KMS-11 (cell line): ENCODE results near the gene PDZD2.

ENCODE experiments used
- H2AFZ ChIP-seq: fragments of 200-600 bp; sonication (generic); 2 replicates; pipeline ENCODE4 v1.6.1; 2016; ENCODE audit warnings: antibody characterized with exemption, mixed run types, low read depth
- H3K27ac ChIP-seq: fragments of 200-600 bp; sonication (generic); 2 replicates; pipeline ENCODE4 v1.6.1; 2016; ENCODE audit warnings: mild to moderate bottlenecking, mixed run types
- H3K27me3 ChIP-seq: fragments of 200-600 bp; sonication (generic); 2 replicates; pipeline ENCODE4 v1.6.1; 2017; ENCODE audit warnings: mild to moderate bottlenecking, low read depth, mixed run types, moderate library complexity; ENCODE audit not compliant: insufficient read depth
- H3K36me3 ChIP-seq: fragments of 200-600 bp; sonication (generic); 2 replicates; pipeline ENCODE4 v1.6.1; 2017; ENCODE audit warnings: mild to moderate bottlenecking, mixed run types; ENCODE audit not compliant: insufficient read depth
- H3K4me1 ChIP-seq: fragments of 200-600 bp; sonication (generic); 2 replicates; pipeline ENCODE4 v1.6.1; 2016; ENCODE audit warnings: mild to moderate bottlenecking, low read depth, mixed run types; ENCODE audit not compliant: poor library complexity, severe bottlenecking
- H3K4me2 ChIP-seq: fragments of 200-600 bp; sonication (generic); 2 replicates; pipeline ENCODE4 v1.7.0; 2016; ENCODE audit warnings: mild to moderate bottlenecking, mixed run types
- H3K4me3 ChIP-seq: fragments of 200-600 bp; sonication (generic); IDR thresholded peaks from 2 replicates; pipeline ENCODE4 v1.6.1; 2017; ENCODE audit warnings: low read depth, low read length, mixed read lengths; ENCODE audit not compliant: insufficient read depth
- H3K79me2 ChIP-seq: fragments of 200-600 bp; sonication (generic); 2 replicates; pipeline ENCODE4 v1.6.1; 2016; ENCODE audit warnings: low read depth, mixed run types; ENCODE audit not compliant: insufficient read depth
- H3K9ac ChIP-seq: fragments of 200-600 bp; sonication (generic); 2 replicates; pipeline ENCODE4 v1.6.1; 2016; ENCODE audit warnings: mild to moderate bottlenecking, mixed run types
- H4K20me1 ChIP-seq: fragments of 200-600 bp; sonication (generic); 2 replicates; pipeline ENCODE4 v1.6.1; 2016; ENCODE audit warnings: mild to moderate bottlenecking, mixed run types; ENCODE audit not compliant: insufficient read depth
- CTCF ChIP-seq: fragments of 200-600 bp; sonication (generic); conservative IDR thresholded peaks from 2 replicates; pipeline ENCODE4 v1.6.1; 2017; ENCODE audit warnings: low read depth, mild to moderate bottlenecking, antibody characterized with exemption, low read length, moderate library complexity, mixed read lengths

Gene PDZD2

DNA sequence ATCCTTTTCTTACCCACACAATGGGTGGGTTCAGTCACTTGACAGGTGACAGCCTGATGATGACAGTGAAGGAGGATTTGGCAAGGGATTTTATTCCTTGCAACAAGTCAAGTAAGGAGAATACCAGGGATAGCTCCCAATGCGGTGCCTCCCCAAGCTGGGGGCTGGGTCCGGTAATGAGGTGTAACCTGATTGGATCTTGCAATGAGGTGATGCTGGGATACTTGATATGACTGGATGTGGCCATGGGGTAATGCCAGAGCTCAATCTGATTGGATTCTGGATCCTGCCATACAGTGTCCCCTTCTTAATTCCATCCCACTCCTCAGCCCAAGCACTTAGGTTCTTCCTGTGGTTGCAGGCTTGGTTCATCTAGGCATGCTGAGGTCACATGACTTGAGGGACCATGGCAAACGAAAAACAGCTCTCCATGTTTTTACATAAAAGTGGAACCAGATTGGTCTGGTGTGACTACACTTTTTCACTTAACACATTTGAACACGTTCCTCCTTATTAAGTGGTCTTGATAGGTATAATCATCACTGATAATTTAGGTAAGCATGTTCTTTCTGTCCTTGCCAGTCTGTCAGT is 181.1 kb downstream of the PDZD2 start:
- no peak for TF ChIP-seq CTCF
- Histone ChIP-seq H3K9ac (no peak overlapping the region), H3K79me2 (no peaks in the 10 kb centered on the region), H2AFZ (no peak overlapping the region), H3K4me3 (no peak overlapping the region), H3K36me3 (no peaks in the 10 kb centered on the region), H3K27me3 (no peaks in the 10 kb centered on the region), H4K20me1 (no peaks in the 10 kb centered on the region), H3K4me1 (no peaks in the 10 kb centered on the region), H3K27ac (no peak overlapping the region), H3K4me2 (no peak overlapping the region)

DNA sequence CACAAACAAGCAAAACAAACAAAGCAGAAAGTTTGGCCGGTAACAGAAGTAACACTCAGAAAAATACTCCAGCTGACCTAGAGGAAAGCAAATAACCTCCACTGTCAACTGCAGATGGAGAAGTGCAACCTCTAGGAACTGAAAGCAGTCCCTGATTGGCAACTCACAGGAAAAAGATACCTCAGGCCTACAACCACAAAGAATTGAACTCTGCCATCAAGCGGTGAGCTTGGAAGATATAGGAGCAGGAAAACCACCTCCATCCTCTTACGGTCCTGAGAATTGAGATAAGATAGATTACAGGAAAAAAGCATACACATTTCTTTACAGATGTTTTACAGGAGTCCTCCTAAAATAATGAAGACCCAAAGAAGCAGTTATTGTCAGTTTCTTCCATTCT is 184.5 kb downstream of the PDZD2 start:
- H3K27ac ChIP-seq: no peak overlapping the region
- no peak overlapping the region for H3K4me3 ChIP-seq
- H3K36me3 ChIP-seq: no peaks in the 10 kb centered on the region
- H3K79me2 ChIP-seq: no peaks in the 10 kb centered on the region
- H3K4me1 ChIP-seq: no peaks in the 10 kb centered on the region
- no peak overlapping the region for H3K9ac ChIP-seq
- no peaks in the 10 kb centered on the region for H4K20me1 ChIP-seq
- no peak overlapping the region for H3K4me2 ChIP-seq
- no peak overlapping the region for H2AFZ ChIP-seq
- no peak for TF ChIP-seq CTCF
- H3K27me3 ChIP-seq: no peaks in the 10 kb centered on the region

DNA sequence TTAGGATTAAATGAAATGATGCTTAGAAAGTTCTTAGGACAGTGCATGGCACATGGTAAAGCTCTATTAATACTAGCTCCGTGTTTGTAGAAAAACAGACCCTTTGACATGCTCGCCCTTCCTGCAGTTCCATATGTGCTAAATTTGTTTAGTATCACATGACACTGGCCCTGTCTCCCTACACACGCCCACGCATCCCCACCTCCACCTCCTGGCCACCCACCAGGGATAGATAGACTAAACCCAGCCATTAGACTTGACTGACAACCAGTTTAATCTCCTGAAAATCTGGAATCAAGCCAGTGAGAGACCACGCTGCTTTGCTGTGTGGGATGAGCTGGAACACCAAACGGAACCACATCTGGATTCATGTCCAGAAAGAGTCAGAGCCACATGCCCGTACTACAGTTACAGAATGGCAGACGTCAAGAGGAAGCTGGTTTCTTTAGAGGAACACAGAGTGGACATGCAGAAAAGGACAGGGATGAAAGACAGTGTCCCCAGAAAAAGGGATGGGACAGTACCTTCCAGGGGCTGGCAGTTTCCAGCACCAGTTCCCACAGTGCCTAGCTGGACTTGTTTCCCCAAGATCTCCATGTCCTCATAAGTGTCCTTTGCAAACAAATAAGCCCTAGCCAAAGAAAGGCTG is 186.1 kb downstream of the PDZD2 start:
- Histone ChIP-seq H3K36me3 (no peaks in the 10 kb centered on the region), H2AFZ (no peak overlapping the region), H3K9ac (no peak overlapping the region), H3K79me2 (no peaks in the 10 kb centered on the region), H3K4me1 (no peaks in the 10 kb centered on the region), H4K20me1 (no peaks in the 10 kb centered on the region), H3K27ac (no peak overlapping the region), H3K27me3 (no peaks in the 10 kb centered on the region), H3K4me2 (no peak overlapping the region), H3K4me3 (no peak overlapping the region)
- no peak for TF ChIP-seq CTCF

GRCh38 chr5:31825518-31826068 is 186.7 kb downstream of the PDZD2 start:
- no peak overlapping the region for H3K4me2 ChIP-seq
- no peak overlapping the region for H3K27ac ChIP-seq
- TF ChIP-seq CTCF: peak; percentile 65
- H3K9ac ChIP-seq: no peak overlapping the region
- H2AFZ ChIP-seq: peak overlapping the region; percentile 12; the same call in 1 of the 2 replicates
- H4K20me1 ChIP-seq: no peaks in the 10 kb centered on the region
- H3K4me3 ChIP-seq: no peak overlapping the region
- no peaks in the 10 kb centered on the region for H3K4me1 ChIP-seq
- H3K36me3 ChIP-seq: no peaks in the 10 kb centered on the region
- H3K27me3 ChIP-seq: no peaks in the 10 kb centered on the region
- no peaks in the 10 kb centered on the region for H3K79me2 ChIP-seq
